Activated naive CD4-positive, alpha-beta T cell treated with anti-CD3 and anti-CD28 coated beads, Interleukin-2, amount 50 U/mL, for 16 hours (primary cell): Measurements from ENCODE around the gene CASP14.
"Not testable (repeated sequence)": the region's sequence is repeated elsewhere in the genome, so short reads cannot be mapped to it uniquely, and the experiment has no call there.

Source experiments
- DNase-seq: peaks from one replicate; pipeline ENCODE4 v3.0.0-alpha.2; 2020

The CASP14 gene

GRCh38 chr19:15048885-15049541 is at the start of gene CASP14:
Gene CASP14 (plus strand): TSS chr19:15049480. CDS start chr19:15052252, 2,772 bp downstream.
- no peak for DNase-seq

- no peak for DNase-seq
Measured at GRCh38 chr19:15008308-15008707, 41.0 kb upstream of the CASP14 start.

GRCh38 chr19:15010501-15011300 is 38.6 kb upstream of the CASP14 start:
- DNase-seq, result no peak

GRCh38 chr19:15014579-15014978 is 34.7 kb upstream of the CASP14 start:
- DNase-seq, result no peak

- DNase-seq, result no peak
Measured at GRCh38 chr19:15015946-15016542, 33.2 kb upstream of the CASP14 start.

- DNase-seq, result not testable (repeated sequence)
Measured at GRCh38 chr19:15018836-15019235, 30.4 kb upstream of the CASP14 start.

- no peak for DNase-seq
Measured at GRCh38 chr19:15021286-15022007, 27.8 kb upstream of the CASP14 start.

- no peak for DNase-seq
Measured at GRCh38 chr19:15022752-15023151, 26.5 kb upstream of the CASP14 start.

- DNase-seq, result no peak
Measured at GRCh38 chr19:15025217-15025616, 24.1 kb upstream of the CASP14 start.

GRCh38 chr19:15028490-15028889 is 20.8 kb upstream of the CASP14 start:
- no peak for DNase-seq

- DNase-seq, result no peak
Measured at GRCh38 chr19:15031675-15032074, 17.6 kb upstream of the CASP14 start.

GRCh38 chr19:15035795-15036311 is 13.4 kb upstream of the CASP14 start:
- DNase-seq, result no peak

- no peak for DNase-seq
Measured at GRCh38 chr19:15037586-15037985, 11.7 kb upstream of the CASP14 start.

- no peak for DNase-seq
Measured at GRCh38 chr19:15038294-15038693, 11.0 kb upstream of the CASP14 start.

GRCh38 chr19:15042003-15042402 is 7.3 kb upstream of the CASP14 start:
- no peak for DNase-seq

GRCh38 chr19:15042826-15043225 is 6.5 kb upstream of the CASP14 start:
- no peak for DNase-seq

GRCh38 chr19:15045506-15045905 is 3.8 kb upstream of the CASP14 start:
- no peak for DNase-seq

GRCh38 chr19:15047680-15048079 is 1.6 kb upstream of the CASP14 start:
- DNase-seq, result no peak

GRCh38 chr19:15048128-15048527 is 1.2 kb upstream of the CASP14 start:
- no peak for DNase-seq

- DNase-seq, result no peak
Measured at GRCh38 chr19:15050639-15051038, 1.4 kb downstream of the CASP14 start.

GRCh38 chr19:15062036-15062435 is 12.8 kb downstream of the CASP14 start:
- DNase-seq, result no peak

- not testable (repeated sequence) for DNase-seq
Measured at GRCh38 chr19:15070386-15070785, 21.1 kb downstream of the CASP14 start.
